Skin of body (tissue), 2 donors: ENCODE results near the gene AHDC1. TPM values are rescaled to one million over a fixed set of nuclear protein-coding genes. Genes with fewer than 3 reads are reported as not detected.
"Not testable (repeated sequence)": the region's sequence is repeated elsewhere in the genome, so short reads cannot be mapped to it uniquely, and the experiment has no call there.

Experiments used
- DNase-seq: peaks from one replicate; lab custom pipeline; 2025; lab: John Stamatoyannopoulos, UW
- total RNA-seq: library from RNA; depleted of rRNA; stranded (reverse); fragments of >200 nt; gene quantifications from one replicate; pipeline ENCODE4 v1.2.3, GENCODE V29; 2014

The AHDC1 gene
- total RNA-seq, 1 donor from 2014 or later: 19.4 TPM

GRCh38 chr1:27552911-27553420 lies 51.0 kb downstream of the AHDC1 start:
- no peak for DNase-seq

GRCh38 chr1:27551953-27552312 lies 52.0 kb downstream of the AHDC1 start:
- no peak for DNase-seq

- DNase-seq: no peak
Observed at GRCh38 chr1:27551170-27551952, 52.6 kb downstream of the AHDC1 start.

- DNase-seq: no peak
Observed at GRCh38 chr1:27550510-27551169, 53.3 kb downstream of the AHDC1 start.

GRCh38 chr1:27549807-27550408 lies 54.0 kb downstream of the AHDC1 start:
- no peak for DNase-seq

GRCh38 chr1:27548858-27549719 lies 54.9 kb downstream of the AHDC1 start:
- DNase-seq: no peak

GRCh38 chr1:27548136-27548853 lies 55.6 kb downstream of the AHDC1 start:
- no peak for DNase-seq

- no peak for DNase-seq
Observed at GRCh38 chr1:27547220-27548116, 56.5 kb downstream of the AHDC1 start.

- DNase-seq: no peak
Observed at GRCh38 chr1:27545876-27546275, 58.1 kb downstream of the AHDC1 start.

- DNase-seq: no peak
Observed at GRCh38 chr1:27545271-27545670, 58.7 kb downstream of the AHDC1 start.

- no peak for DNase-seq
Observed at GRCh38 chr1:27544834-27545233, 59.1 kb downstream of the AHDC1 start.

- no peak for DNase-seq
Observed at GRCh38 chr1:27543284-27543683, 60.7 kb downstream of the AHDC1 start.

GRCh38 chr1:27542463-27543273 lies 61.3 kb downstream of the AHDC1 start:
- DNase-seq: no peak

GRCh38 chr1:27539901-27540861 lies 63.8 kb downstream of the AHDC1 start:
- DNase-seq: no peak

- no peak for DNase-seq
Observed at GRCh38 chr1:27538793-27539192, 65.2 kb downstream of the AHDC1 start.

- not testable (repeated sequence) for DNase-seq
Observed at GRCh38 chr1:27538305-27538676, 65.7 kb downstream of the AHDC1 start.

GRCh38 chr1:27536767-27537166 lies 67.2 kb downstream of the AHDC1 start:
- DNase-seq: no peak
